COLO668 (cell line): Measurements from ENCODE around the gene ZNF474.

Experiments
- DNase-seq: peaks from one replicate; lab custom pipeline; 2025; ENCODE audit not compliant: unreplicated experiment; lab: John Stamatoyannopoulos, UW

Gene ZNF474

DNA sequence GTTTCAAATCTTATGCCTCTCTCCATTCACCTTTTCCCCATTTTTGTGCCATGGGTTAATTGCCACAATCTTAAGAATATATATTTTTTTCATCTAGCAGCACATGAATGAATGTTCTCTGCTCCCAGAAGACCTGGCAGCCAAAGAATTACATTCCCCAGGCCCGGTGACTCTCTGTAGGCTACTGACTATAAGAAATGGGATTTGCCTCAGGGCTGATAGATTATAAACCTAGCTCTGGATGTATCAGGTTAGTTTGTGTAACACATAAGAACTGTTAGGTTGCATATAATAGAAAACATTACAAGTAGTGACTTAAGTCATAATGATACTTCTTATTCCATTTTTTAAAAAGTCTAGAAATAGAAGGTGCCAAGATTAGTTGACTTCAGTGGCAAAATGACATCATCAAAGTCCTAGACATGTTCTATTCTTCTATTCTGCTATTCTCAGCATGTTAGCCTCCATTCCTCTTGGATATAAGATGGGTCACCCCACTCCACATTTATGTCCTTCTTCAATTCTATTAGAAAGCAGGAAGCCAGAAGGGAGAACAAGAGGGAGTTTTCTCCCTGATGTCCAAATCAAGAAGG, 10.9 kb upstream of the ZNF474 start:
- DNase-seq: no peak

DNA sequence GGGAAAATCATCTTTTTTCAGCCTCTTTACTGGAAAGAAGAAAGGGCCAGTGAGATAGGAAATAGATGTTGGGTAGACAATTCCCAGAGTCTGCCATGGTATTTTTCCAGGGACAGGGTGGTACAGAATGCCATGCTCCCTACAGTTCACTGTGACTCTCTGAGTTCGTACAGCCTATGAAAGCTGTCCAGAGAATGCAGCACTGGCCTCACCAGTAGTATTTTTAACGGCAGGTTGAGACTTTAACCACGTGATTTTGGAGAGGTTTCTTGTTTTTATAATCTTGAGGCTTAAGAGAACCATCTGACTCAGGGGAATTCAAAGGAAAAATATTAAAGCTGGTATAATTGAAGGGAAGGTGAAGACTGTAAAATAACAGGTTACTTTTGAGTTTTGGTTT, 10.1 kb upstream of the ZNF474 start:
- no peak for DNase-seq

DNA sequence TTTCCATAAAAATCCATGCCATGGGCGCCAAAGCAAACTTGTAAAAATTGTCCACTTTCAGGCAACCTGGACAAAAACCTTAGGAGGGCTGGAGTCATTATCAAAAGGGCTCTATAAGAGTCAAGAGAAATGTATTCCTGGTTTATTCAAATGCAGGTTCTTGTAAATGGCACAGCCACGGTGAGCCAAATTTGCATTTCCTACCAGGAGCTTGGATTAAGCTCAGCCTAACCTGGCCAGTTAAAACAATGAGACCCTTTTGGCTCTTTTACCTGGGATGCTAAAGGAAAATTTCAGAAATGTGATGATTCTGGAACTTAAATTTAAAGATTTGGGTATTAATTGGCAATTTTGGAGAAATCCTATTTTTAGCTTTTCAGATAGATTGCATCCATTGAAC, 8.9 kb upstream of the ZNF474 start:
- DNase-seq: no peak

DNA sequence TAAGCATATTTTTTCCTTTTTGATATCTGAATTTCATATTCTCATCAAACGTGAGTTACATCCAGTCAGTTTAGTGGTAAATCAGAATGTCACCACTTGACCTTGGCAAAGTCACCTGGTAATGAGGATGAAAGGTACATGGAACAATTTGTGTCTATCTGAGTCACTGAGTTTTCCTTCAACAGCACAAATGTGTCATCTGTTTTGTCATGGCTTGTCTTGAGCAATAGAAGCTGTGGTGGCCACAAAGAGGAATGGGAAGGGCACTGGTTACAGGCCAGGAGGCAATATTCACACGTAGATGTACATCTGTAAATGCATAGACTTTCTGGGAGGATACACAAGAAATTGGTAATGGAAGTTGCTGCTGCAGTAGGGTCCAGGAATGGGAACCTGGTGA, 8.4 kb upstream of the ZNF474 start:
- DNase-seq: no peak

DNA sequence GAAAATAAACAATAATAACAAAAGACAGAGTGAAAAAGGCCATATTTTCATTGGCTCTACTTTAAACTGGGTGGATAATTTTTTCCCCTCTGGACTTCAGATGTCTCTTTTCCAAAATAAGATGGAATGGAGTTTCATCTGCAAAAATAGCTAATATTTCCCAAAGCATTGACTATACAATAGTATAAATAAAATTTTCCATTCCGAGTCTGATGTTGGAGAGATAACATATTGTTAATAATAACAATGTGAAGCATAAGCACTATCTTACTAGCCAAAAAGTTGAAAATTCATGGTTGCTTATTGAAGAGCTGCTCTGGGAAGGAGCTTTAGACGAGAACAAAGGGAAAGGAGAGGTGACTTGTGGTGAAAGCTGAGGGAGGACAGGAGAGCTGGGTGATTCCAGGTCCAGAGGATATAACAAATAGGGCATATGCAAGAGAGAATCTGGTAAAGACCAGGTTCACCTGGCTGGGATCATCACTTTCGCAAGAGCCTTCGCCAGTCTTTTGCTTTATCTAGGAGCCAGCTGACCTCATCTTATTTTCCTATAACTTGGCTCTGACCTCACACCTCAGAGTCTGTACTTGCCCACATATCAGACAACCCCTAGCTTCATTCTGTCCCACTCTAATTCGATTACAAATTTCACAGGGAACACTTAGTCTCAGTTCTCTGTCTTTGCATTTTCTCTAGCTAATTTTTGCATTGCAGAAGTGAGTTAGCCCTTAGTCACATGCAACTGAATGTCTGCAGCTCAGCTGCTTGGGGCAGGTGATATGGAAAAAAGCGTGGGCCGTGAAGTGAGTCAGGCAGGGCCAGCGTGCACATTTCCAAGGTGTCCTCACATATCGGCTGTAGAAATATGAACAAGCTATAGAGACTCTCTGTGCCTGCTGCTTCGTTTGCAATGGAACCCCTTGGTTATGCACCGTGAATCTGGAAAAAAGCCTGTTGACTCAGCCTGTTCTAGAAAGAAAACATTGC, 7.6 kb upstream of the ZNF474 start:
- DNase-seq: no peak

DNA sequence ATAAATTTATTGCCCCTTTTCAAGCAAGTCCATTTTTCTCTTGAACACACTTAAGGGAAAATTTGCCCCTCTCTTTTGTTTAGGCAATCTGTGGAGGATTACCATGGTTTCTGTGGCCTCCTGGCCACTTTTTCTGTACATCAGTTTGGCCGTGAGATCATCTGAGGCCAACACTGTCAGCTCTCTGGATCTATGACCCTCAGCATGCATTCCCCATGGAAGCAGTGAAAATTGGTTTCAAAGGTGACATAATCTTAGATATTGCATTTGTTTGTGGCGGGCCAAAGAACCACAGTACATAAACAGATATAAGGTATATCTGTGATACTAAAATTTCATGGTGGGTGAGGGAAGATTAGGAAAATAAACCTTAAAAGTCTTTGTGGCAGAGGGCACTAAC, 4.6 kb upstream of the ZNF474 start:
- no peak for DNase-seq

DNA sequence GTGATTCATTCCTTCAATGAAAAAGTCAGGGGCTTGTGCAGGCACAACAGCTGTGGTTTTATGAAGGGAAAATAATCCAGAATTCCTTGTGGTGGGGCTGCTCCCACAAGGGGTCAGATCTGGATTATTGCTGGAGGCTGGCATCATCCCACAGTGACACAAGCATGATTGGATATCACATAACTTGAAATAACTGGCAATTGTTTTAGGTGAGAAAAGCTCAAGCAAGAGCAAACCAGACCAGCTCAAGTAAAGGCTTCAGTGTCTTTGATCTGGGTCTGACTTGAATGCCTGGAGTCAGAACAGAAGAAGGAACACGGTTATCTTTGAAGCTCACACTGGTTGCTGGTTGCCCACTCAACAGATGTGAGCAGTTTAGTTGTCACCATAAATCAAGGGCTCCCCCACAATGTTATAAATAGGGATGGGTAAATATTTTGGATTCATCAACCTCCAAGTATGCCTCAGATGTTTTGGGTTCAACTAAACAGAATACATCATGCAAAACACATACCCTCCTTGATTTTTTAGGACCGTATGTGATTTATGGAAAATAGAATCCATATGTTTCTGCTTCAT, 3.1 kb upstream of the ZNF474 start:
- DNase-seq: no peak

DNA sequence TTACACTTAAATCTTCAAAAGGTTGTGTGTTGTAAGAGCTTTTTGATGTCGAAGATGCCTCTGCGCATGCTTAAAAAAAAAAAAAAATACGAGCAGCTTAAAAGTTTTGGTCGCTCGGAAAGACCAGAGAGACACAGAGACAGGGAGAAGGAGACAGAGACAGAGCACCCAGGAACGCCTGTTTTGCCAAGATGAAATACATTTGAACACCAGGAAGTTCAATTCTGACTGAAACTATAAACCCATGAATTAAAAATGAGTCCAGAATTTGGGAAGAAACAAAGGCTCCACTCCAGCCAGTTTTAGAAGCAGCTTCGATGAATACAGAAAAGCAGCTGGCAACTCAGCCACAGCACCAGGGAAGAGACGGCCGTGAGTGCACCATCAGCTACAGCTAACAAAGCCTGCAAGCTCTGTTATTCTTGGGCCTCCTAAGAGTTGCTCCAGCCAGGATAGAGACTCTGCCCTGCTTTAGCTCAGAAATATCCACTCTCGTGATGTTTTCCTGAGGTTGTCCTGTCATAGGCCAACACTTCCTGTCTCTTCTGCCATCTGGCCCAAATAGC, 2.5 kb upstream of the ZNF474 start:
- DNase-seq: no peak

DNA sequence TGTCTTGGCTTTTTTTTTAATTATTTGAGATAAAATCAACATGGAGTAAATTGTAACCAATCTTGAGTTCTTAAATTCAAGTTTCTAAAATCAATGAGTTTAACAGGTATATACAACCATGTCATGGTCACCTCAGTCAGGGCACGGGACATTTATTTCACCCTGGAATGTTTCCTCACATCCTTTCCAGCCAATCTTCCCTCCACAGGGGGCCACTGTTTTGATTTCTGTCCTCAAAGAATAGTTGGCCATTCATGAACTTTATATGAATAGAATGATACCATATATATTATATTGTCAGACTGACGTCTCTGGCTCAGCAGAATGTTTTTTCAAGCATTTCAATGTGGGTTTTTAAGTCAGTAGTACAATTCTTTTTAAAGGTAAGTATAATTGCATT, 806 bp downstream of the ZNF474 start:
- DNase-seq: no peak

DNA sequence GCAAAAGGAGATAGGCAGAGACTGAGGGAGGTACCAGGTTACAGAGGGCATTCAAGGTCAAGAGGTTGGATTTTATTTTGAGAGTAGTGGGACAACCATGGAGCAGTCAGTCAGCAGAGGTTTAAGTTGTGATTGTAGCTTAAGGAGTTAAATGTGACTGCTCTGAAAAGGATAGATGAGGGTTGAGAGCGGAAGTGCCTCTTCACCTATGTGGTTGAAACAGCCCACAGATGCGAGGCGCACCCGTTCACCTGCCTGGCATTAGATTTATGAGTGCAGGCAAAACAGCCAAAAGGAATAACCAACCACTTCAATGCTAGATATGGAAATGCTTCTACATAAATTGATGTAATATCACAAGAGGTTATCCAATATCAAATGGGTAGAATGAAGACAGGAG, 8.4 kb downstream of the ZNF474 start:
- DNase-seq: no peak

DNA sequence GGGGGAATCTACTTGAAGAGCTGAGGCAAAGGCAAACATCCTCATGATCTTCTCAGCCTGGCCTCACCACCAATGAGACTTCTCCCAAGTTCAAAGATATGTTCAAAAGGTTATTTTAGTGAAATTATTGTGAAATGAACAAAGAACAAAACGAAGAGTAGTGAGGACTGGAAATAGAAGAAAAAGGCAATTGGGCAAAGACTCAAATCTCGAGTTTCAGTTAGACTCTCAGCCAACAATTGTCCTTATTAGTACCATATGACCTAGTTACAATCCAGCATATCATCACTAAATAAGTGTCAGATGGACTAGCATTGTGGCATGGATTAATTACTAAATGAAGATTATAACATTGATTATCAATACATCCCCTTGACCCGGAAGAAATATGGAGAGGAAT, 9.0 kb downstream of the ZNF474 start:
- no peak for DNase-seq

DNA sequence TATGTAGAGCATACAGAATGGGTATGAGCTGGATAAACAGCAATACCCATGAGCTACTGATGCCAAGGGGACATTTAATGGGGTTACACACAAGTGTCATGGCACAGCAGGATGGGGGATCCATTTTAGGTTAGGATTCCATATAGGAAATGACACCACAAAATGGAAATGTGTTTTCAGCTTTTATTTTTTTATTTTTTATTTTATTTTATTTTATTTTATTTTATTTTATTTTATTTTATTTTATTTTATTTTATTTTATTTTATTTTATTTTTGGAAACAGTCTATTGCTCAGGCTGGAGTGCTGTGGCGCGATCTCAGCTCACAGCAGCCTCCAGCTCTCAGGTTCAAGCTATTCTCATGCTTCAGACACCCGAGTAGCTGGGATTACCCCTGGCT, 11.6 kb downstream of the ZNF474 start:
- DNase-seq: no peak

DNA sequence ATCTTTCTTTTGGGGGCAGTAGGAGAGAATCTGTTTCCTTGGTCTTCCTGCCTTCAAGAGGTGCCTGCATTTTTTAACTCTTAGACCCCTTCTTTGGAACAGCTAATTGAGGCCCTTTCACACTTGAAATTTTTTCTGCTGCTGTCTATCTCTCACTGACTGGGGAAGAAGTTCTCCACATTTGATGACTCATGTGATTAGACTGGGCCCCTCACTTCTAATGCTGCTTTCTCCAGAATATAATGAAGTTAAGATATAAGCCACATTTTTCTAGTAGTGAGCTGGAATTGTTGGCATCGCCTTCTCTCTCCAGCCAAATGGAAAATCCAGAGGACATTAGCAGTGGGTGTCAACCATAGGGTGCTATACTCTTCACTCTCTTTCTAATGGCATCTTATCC, 12.4 kb downstream of the ZNF474 start:
- DNase-seq: no peak

DNA sequence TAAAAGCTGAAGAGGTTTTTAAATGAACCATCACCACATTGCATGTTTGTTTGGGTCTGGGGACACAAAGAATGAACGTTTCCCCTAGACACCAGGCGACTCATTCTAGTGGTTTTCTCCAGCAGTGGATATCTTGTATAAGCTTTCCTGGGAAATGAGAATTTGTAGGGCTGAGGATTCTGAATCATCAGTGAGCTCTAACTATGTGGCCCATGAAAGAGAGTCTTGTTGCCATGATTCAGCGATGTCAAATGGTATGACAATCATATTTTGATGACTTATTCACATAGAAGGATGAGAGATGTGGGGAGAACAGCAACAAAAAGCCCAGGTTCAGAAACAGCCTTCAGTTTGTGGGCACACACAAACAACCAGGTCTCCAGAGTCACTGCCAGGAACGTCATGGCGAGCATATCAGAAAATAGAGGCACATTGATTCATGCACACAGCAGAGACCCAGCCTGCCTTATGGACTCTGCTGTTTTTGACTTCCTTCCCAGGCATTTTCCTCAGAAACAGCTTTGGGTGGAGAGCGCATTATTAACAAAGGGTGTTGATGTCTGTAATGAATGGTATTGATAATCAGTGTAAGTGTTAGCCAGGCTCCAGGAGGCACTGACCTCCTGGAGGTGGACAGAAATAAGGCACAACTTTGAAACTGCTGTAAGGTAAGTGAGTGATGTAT, 13.3 kb downstream of the ZNF474 start:
- no peak for DNase-seq

DNA sequence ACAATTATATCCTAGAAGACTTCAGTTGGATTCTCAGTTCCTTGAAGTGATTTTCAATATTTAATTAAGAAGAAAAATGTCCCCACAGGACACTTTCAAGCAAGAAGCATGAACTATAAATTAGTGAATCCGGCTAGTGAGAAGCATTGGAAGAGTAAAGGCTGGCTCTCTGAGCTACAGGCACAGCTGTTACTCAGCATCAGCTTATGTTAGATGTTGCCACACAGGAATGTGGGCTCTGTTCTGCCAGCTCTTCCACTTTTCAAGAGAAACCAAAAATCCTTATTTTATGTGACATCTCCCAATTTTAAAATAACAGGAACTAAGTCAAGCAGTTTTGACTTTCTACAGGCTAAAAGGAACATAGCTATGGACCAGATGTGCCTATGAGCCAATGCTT, 14.9 kb downstream of the ZNF474 start:
- DNase-seq: no peak

DNA sequence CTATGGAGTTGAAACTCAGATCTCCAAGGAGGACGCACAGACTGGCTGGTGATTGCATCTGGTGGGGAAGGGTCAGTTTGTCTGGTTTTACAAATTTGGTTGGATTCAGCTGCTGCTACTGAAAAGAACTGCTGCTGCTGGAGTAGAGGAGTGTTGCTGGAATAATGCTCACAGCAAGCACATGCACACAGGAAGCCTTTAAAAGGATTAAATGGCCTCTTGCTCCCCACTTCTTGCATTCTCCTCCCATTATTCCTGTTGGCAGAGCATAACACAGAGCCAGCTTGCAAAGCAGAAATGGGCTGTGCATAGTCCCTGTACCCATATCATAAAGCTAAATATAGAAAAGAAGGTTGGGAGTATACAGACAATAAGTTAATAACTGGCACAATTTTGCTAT, 16.6 kb downstream of the ZNF474 start:
- DNase-seq: no peak

DNA sequence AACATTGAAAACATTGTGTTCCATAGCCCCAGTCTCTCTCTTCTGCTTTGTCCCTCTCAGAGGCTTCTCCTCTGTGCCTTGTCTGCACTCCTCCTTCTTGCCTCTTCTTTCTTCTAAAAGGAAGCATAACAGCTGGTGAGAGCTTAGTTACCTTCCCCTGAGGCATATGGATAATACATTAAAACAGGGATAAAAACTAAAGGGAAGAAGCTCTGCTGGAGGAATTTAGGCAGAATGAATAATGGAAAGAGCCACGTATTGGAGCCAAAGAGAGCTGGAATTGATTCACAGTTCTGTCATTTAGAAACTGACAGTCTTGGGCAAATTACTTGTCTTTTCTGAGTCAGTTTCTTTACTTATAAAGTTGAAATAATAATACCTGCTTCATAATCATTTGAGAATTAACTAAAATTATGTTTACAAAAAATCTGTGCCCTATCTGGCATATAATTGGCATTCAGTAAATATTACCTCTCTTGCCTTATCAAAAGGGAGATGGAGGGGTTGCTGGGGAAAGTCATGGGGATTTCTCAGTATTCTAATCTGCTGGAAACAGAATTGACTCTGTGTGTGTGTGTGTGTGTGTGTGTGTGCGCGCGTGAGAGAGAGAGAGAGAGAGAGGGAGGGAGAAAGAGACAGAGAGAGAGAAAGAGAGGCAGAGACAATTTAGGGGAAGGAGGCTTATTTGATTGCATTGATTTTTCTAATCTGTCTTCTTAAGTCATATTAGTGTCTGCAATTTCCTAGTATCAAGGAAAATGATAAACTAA, 20.2 kb downstream of the ZNF474 start:
- no peak for DNase-seq

DNA sequence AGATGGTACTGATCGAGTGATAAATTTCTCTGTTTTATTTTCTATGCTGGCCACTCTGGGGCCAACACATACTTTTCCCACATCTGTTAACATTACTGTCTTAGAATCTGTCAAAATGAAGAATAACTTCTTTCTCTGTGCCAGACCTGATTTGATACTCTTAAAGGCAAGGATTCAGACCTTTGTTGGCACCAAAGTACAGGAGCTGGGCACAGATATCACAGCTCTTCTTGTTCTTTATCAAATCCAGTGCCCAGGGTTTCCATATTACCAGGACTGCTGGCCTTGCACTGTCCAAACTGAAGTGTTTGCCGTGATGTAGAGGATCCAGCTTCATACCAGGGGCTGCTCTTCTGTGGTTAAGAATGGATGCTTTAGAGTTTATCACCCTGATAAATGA, 20.9 kb downstream of the ZNF474 start:
- DNase-seq: no peak

DNA sequence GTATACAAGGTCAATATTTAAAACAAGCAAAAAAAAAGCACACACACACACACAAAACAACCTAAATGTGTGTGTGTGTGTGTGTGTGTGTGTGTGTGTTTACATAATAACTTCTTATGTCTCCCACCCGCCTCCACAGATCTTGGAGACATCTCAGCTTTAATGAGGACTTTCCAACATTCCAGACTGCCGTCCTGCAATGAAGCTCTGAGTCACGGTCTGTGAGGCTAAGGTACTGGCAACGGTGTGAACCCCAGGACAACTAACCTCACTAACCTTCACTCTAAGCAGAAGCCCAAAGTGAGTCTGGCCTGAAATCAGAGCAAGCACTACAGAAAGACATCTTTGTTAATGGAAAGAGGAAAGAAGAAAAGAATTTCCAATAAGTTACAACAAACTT, 22.3 kb downstream of the ZNF474 start:
- no peak for DNase-seq

DNA sequence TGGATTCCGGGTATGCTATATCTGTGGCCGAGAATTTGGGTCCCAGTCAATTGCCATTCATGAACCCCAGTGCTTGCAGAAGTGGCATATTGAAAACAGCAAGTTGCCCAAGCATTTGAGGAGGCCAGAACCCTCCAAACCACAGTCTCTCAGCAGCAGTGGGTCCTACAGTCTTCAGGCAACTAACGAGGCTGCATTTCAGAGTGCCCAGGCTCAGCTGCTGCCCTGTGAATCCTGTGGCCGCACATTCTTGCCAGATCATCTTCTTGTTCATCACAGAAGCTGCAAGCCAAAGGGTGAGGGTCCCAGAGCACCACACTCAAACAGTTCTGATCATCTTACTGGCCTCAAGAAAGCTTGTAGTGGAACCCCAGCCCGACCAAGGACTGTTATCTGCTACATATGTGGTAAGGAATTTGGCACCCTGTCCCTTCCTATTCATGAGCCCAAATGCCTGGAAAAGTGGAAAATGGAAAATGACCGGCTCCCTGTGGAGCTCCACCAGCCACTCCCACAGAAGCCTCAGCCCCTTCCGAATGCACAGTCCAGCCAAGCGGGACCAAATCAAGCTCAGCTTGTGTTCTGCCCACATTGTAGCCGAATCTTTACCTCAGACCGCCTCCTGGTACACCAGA, 23.0 kb downstream of the ZNF474 start:
- DNase-seq: no peak
